T-helper 2 cell (primary cell): ENCODE measurements around the gene HES7.
"Not testable (repeated sequence)": the region's sequence is repeated elsewhere in the genome, so short reads cannot be mapped to it uniquely, and the experiment has no call there.

ENCODE experiments used
- DNase-seq, 5 experiments: peaks; one replicate each; pipeline versions ENCODE4 v3.0.0 to v3.0.0-alpha.2; 2012 to 2022

HES7 gene

DNA sequence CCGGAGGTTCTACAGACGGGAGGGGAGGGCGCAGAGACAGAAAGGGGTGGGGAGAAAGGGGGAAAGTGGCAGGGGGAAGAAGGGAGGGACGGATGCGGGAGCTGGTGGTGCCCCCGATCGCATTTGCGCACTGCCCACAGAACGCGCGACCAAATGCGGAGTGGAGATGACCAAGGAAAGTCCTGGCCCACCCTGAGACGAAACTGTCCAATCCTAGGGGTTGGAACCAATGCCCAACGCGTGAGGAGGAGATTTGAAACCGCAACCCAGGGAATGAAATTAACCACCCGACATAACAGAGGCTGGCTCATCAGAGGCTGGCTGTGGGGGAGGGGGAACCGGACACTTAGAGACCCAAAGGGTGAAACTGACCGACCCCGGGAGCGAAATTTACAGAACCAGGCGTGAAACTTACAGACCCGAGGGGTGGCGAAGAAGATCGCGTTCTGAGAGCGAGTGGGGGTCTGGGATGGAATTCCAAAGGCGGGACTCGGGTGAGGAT is 1.4 kb downstream of the HES7 start:
- no peak for DNase-seq

DNA sequence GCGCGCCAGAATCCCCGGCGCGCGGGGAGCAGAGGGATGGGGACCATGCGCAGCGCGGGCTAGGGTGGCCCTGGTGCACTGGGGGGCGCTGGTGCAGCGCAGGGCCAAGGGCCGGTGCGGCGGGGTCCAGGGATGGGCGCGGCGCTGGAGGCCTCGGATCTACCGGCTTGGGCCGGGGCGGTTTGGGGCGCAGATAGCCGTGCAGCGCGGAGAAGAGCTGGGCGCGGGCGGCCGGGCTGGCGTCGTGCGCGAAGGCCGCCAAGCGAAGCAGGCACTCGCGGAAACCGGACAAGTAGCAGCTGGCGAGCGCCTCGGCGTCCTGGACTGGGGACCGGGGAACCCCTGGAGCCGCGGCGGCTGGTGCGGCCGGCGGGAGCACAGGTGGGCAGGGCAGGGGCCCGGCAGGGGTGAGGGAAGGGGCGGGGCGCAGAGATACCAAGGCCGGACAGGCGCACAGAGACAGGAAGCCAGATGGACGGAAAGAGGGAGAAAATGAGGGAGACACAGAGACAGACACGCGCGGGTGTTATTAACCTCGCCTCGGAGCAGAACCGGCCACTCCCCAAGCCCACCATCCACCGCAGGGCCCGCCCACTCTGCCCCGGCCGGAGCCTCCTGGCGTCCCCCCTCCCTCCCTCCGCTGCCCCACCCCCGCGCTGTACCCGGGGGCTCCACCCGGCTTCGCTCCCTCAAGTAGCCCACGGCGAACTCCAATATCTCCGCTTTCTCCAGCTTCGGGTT is 2.1 kb downstream of the HES7 start:
- peak in 1 of 5 experiments; percentile 48 for DNase-seq

DNA sequence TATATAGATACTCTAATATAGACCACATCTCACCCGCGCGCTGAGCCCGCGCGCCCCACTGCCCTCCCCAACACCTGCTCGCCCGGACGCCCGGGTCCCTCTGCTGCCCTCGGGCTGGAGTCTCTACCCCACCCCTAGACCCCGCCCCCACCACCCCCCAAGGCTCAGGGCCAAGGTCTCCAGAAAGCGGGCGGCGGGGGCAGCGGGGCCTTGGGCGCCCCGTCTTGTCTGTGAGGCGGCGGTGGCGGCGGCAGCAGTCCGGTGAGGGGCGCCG is 2.6 kb downstream of the HES7 start:
- DNase-seq: no peak

DNA sequence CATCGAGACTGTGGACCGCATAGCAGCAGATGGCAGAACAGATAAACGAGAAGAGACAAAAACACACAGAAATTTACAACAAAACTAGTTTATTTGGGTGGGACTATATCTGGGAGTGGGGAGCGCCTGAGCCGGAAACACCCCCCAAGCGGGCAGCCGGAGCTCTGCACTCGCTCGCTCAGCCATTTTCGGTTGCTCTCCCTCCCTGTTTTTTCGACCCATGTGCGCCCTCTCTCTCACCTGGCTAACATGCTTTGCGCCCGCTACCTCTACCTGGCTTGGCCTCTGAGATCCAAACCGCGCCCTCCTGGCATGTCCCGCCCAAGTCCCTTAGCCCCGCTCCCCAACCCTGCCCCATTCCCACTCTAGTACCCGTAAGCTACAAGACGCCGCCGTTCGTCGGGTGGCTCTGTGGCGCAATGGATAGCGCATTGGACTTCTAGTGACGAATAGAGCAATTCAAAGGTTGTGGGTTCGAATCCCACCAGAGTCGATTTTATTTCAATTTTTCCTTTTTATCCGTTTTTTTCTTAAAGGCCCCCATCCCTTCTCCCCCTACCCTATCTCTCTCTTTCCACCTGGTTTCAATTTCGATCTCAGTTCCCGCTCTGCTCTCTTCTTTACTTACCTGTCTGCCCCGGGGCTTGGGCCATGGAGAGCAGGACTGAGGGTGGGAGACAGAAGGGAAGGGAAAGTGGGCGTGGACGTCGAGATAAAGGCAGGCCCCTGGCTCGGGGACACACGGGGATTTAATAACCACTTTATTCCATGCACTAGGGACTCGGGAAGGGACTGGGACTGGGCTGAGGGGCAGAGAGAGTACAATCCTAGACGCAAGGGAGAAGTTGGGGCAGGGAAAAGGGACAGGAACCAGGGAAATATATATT is 3.1 kb downstream of the HES7 start:
- peak in 3 of 5 experiments; percentile 54 to 76 (median 68) for DNase-seq

DNA sequence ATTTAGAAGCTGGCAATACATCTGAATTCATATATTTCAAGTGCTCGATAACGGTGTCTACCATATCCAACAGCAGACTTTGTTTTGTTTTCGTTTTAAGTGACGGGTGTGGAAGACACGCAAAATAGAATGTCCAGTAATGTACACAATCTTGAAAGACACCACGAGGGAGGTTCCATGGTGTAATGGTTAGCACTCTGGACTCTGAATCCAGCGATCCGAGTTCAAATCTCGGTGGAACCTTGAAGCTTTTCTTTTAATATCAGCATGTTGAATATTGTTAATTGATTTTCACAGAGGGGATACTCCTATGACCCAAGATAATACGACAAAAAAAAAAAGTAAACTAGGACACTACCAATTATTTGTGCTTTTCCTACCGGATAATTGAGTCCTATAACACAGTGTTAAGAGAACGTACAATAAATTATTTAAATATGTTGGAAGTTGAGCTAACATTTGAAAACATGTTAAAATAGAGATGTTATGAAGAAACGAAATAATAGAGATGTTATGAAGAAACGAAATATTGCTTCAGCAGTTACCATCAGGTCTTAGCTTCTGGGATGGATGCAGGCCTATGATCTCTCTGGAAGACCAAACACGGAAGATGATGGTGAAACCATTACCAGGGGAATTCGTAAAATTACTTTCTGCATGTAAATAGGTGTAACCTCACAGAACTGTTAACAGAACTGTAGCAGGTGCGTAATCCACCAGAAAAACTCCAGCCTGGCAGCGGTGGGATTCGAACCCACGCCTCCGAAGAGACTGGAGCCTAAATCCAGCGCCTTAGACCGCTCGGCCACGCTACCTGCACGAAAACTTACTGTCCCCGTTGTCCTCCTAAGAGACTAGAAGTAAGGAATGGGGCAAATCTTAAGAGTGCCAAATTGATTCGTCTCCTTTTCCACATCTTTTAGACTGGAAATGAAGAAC is 4.1 kb downstream of the HES7 start:
- peak in 4 of 5 experiments; percentile 58 to 89 (median 87) for DNase-seq

DNA sequence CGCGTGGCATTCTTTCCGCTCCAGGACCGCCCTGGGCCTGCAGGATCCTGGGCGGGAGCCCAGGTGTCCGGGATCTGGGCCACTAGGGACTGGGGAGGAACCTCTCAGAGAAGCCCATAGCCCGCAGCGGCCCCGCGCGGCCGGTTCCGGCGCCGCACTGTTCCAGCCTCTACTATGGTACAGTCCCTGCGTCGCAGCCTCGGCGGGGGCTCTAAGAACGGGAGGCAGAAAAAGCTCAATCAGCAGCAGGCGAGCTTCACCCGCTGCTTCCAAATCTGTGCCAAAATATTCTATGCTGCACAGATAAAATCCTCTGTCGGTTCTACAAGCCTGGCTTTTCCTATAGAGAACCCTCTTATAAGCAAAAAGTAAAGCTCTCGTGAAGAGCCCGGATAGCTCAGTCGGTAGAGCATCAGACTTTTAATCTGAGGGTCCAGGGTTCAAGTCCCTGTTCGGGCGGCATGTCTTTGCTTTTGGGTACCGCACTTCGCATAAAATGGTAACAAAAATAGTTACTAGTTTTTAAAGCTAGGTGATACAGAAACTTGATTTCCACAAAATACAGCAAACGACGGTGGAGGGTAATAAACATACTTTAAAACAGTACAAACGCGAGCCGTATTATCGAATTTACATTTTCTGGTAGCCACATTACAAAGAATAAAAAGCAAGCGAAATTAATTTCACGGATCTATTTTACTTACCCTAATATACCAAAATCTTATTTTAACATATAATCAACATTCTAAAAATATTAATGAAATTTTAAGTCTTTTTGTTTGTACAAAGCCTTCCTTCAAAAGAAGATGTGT is 4.9 kb downstream of the HES7 start:
- peak; percentile 65 to 81 (median 78) for DNase-seq

DNA sequence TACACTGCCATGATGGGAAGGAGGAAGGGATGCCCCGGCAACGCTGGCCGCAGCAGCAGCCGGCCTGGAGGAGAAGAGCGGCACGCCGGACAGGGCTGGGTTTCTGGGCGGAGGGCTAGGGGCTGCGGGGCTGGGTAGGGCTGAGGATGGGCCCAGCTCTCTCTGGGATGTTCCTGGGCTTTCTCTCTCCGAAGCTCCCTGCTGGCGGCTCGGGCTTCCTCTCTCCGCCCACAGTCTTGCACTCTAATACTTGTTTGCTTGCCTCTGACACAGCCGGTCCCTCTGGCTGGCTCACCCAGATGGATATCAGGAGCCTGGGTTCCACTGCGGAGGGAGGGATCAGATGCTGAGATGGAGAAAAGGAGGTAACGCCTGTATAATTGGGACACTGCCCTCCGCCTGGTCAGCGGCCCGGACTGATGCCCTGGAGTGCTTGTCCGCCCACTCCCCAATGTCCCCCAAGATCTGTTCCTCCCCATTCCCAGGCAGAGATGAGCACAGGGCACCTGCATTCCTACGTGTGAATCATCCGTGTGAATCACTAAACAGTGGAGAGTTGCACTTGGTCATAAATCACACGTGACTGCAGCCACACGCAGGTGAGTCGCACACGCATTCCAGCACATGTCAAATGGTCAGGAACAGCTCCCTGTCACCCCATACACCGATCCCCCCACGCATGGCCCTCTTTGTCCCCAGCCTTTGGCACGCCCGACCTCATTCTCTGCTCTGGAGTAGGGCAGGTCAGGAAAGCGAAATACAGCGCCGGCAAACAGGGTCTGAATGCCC is 5.7 kb downstream of the HES7 start, which contains the start of gene ALOXE3:
TSS of gene ALOXE3 (minus strand) at position 535 of the 789 bp plus-strand sequence. CDS start at position 11, 524 bp downstream.
- DNase-seq: no peak

DNA sequence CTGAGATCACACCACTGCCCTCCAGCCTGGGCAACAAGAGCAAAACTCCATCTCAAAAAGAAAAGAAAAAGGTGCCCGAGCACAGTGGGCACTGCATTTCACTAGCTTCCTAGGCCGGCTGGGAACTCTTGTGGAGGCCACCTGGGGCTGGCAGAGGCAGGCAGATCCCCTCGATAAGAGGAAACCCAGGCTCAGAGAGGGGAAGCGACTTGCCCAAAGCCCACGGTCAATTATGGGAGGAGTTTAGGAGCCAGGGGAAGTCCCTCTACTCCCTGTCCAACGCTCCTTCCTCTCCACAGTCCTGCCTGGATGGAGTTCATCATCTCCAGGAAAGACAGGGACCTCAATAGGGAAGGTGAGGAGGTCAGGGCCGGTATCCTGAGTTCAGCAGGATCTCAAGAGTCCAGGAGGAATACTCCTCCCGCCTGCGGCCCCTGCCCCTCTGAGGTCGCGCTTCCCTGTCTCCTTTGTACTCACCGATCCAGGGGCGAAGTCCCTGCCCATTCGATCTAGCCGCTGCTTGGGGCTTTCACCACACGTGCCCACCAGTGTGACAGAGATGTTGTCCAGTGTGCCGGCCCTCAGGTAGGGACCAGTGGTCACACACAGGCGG is 6.4 kb downstream of the HES7 start:
- no peak for DNase-seq

DNA sequence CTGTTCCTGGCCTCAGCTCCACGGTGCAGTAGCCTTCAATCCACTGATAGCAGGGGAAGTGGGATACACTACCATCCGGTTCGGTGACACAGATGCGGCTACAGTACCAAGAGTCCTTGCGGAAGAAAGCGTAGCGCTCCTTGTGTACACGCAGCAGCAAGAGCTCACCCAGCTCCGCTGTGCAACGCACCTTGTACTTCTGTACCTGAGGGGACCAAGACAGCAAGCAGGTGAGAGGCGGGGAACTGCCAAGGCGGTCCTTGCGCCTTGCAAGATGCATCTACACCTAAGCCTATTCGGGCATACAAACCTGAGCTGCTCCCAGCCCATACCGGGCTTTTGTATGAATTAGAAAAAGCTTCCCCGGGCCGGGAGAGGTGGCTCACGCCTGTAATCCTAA is 7.1 kb downstream of the HES7 start:
- DNase-seq: no peak

DNA sequence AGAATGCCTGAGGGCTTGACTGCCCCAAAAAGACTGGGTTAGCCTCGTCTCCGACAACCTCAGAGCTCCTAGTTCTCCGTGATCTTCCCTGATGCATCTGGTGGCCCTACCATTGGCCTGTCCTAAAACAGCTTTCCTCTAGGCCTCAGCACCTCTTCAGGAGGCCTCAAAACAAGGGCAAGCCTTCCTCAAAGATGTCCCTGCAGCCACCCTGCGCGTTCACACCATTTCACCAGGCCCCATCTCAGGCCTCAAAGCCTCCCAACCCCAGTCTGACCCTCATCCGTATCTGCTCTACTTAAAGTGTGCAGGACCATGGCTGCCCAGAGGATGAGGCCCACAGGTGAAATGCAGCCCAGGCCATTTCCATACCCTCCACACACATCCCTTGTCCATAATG is 13.0 kb downstream of the HES7 start:
- DNase-seq: no peak

DNA sequence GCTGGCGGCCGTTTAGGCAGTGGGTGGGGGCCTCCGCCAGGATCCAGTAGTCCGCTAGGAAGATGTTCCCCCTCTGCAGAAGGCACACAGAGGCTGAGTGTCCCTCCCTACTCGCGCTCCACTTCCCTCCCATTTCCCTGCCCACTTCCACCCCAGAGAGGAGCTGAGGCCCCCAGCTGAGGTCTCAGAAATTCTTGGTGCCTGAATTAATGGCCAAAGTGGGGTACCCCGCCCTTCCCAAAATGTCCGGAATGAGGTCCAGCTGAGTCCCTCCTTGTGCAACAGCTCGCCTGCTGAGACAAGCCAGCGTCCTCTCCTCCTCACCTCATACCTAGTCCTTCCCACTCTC is 13.5 kb downstream of the HES7 start:
- DNase-seq: no peak

DNA sequence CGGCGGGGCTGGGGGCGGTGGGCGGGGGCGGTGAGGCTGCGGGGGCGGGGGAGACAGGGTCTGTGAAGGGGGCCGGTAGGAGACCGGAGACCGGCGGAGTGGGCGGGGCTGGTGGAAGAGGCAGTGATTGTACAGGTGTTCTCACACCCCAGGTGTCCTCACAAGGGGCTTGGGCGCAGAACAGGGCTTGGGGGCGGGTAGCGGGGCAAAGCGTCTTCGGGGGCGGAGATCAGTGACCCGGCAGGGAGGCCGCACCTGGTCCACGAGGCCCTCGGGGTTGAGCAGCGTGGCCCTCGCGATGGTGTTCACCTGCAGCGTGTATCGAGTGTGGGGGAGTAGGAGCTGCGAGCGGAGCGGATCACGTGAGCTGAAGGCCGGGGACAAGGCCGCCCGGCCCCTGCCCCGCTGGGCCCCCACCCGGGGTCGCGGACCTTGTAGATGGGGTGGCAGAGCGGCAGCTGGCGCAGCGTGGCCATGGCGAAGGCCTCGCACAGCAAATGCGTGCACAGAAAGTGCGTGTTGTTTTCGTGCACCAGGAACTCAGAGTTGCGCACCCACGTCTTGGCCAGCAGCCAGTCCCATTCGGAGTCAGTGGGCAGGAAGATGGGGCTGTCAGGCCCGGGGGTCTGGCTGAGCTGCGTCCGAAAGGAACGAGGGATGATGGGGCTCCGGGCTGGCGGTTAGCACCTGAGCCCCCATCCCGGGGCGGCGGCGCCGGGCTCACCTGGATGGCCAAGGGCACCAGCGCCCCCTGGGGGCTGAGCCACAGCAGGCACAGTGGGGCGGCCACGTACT is 14.0 kb downstream of the HES7 start:
- peak; percentile 62 to 78 (median 67) for DNase-seq

DNA sequence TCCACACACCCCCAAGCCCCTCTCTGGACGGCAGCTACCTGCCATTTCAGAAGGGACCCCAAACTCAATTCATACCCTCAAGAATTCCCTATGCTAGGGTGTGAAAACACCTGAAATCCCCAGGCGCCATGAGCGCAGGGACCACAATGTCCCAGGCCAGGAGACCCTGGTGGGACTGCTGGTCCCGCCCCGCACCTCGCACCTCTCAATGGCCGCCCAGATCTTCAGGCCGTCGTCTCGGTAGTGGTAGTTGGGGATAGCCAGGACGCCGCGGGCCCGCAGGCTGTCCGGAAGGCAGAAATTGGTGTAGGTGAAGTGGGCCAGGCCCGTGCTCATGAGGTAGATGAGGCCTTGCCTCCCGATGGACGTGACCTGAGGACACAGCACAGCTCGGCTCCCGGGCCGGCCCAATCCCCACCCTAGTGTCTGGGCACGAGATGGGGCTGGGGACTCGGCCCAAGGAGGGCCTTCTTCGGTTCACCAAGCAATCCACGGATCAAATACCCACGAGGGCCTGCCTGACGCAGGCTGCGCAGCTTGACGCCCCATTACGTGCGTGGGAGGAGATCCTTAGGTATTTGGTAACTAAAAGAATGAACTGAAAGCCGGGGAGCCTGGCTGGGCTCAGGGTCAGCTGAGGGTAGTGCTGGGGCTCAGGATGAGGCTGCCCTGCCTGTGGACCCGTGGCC is 14.8 kb downstream of the HES7 start:
- DNase-seq: no peak

DNA sequence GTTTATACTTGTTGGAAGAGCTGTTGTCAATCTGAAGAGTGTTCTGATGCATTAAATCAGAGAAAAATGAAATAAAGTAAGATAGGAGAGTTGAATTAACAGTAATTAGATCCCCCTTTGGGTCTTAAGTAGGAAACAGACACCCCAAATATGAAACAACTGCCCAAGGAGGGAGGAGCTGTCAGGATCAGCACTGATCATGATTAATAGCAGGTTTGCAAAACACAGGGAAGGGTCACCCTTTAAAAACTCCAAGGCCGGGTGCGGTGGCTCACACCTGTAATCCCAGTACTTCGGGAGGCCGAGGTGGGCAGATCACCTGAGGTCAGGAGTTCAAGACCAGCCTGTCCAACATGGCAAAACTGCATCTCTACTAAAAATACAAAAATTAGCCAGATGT is 16.9 kb downstream of the HES7 start:
- DNase-seq: not testable (repeated sequence)

DNA sequence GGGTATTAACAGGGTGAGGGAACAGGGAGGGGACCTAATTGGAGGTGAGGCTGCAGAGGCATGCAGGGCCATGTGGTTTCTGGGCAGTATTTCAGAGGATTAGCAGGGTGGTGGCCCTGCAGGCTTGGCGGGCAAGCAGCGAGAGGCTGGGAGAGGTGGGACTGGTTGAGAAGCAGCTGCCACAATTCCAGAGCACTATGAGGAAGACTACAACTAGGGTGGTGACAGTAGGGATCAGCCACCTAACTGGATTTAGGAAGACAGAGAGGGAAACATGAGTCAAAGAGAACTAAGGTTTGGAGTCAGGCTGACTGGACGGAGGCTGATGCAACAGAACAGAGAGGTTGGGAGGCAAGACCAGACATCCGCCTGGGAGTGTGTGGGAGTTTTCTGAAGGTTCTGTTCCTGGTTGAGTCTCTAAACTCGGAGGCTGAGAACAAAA is 17.9 kb downstream of the HES7 start:
- no peak for DNase-seq

DNA sequence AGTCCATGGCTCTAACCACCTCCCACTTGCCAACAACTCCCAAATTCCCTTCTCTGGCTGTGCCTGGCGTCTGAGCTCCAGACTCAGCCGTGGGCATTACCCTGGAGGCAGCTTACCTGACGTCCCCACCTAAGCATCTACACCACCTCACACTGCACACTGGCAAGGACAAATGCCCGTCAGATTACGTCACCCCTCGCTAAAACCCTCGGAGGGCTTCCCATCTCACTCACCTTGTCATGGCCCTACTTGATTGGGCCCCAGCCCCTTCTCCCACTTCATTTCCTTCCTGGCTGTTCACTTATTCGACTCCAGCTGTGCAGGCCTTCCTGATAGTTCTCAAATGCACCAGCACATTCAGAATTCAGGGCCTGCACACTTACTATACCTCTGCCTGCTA is 19.0 kb downstream of the HES7 start:
- DNase-seq: no peak

DNA sequence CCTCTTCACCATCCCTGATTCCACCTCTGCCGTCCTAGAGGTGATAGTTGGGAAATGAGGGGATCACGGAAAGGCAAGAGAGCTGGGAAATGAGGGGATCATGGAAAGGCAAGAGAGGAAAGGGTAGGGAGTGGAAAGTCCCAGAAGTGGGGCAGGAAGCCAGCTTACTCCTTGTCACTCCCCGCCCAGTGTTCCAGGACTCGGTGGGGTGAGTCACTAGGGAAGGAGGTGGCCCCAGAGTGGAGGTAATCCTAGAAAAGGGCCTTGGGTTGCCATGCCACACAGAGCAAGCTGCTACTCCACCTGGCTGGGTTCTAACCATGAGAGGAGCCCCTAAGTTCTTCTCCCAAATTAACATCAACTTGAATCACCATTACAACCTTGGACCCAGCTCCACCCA is 20.4 kb downstream of the HES7 start:
- no peak for DNase-seq

DNA sequence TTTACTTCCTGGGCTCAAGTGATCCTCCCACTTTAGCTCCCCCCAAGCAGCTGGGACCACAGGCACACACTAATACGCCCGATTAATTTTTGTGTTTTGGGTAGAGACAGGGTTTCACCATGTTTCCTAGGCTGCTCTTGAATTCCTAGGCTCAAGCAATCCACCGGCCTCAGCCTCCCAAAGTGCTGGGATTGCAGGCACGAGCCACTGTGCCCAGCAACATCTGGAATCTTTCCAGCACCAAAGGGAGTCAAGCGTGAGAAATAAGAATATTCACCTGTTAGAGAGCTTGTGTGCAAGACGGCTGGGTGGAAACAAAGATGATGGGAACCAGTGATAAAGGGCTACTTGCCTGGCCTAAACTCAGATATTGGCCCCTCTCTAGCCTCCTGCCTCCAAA is 22.2 kb downstream of the HES7 start:
- DNase-seq: no peak

DNA sequence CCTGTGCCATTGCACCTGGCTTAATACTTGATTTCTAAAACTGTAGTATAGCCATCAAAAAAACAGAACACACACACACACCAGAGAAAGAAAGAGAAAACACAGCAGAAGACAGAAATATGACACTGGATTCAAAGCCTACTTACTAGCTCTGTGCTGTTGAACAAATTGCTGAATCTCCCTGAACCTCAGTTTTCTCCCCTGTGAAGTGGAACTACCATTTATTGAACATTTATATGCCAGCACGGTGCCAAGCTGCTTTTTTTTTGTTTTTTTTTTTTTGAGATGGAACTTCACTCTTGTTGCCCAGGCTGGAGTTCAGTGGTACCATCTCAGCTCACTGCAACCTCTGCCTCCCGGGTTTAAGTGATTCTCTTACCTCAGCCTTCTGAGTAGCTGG is 23.1 kb downstream of the HES7 start:
- no peak for DNase-seq
